Right lung (tissue), 5 donors: ENCODE measurements around the gene KCNJ6. TPM values are rescaled to one million over a fixed set of nuclear protein-coding genes. Genes with fewer than 3 reads are reported as not detected.

Experiments
- DNase-seq, 2 donors: peaks; one replicate each; pipeline ENCODE4 v3.0.0-alpha.2; 2013
- polyA plus RNA-seq, 5 donors: library from polyadenylated mRNA; unstranded; fragments of 120-200 nt; gene quantifications; one replicate each; pipeline versions ENCODE4 v1.2.1 to v1.2.3, GENCODE V29; 2013; ENCODE audit warnings: inconsistent platforms in 1 of 5, low replicate concordance in 1 of 5; ENCODE audit not compliant: insufficient read length in 5 of 5, insufficient read depth in 1 of 5

Gene KCNJ6
- polyA plus RNA-seq, 5 donors: 0.14 to 0.32 (median 0.18) TPM

- DNase-seq: no peak
These were observed 47.6 kb downstream of the KCNJ6 start for GRCh38 chr21:37868446-37869295.

- no peak for DNase-seq
These were observed 50.2 kb downstream of the KCNJ6 start for GRCh38 chr21:37866027-37866426.

- no peak for DNase-seq
These were observed 51.1 kb downstream of the KCNJ6 start for GRCh38 chr21:37865156-37865555.

- no peak for DNase-seq
These were observed 52.4 kb downstream of the KCNJ6 start for GRCh38 chr21:37863842-37864241.

- DNase-seq: no peak
These were observed 53.7 kb downstream of the KCNJ6 start for GRCh38 chr21:37862536-37862935.

- DNase-seq: no peak
These were observed 54.7 kb downstream of the KCNJ6 start for GRCh38 chr21:37861561-37861960.

- no peak for DNase-seq
These were observed 55.8 kb downstream of the KCNJ6 start for GRCh38 chr21:37860416-37860815.

- peak; percentile 46 to 49 for DNase-seq
These were observed 60.3 kb downstream of the KCNJ6 start for GRCh38 chr21:37855647-37856625.

- no peak for DNase-seq
These were observed 61.0 kb downstream of the KCNJ6 start for GRCh38 chr21:37855271-37855646.

GRCh38 chr21:37849506-37850102 lies 66.7 kb downstream of the KCNJ6 start:
- DNase-seq: no peak

- DNase-seq: no peak
These were observed 67.4 kb downstream of the KCNJ6 start for GRCh38 chr21:37848721-37849490.

- no peak for DNase-seq
These were observed 70.7 kb downstream of the KCNJ6 start for GRCh38 chr21:37845535-37845934.

GRCh38 chr21:37843191-37843590 lies 73.1 kb downstream of the KCNJ6 start:
- DNase-seq: no peak

- DNase-seq: no peak
These were observed 73.9 kb downstream of the KCNJ6 start for GRCh38 chr21:37842163-37842919.

- no peak for DNase-seq
These were observed 78.9 kb downstream of the KCNJ6 start for GRCh38 chr21:37837381-37837780.

- DNase-seq: no peak
These were observed 80.8 kb downstream of the KCNJ6 start for GRCh38 chr21:37835481-37835880.

- DNase-seq: no peak
These were observed 83.0 kb downstream of the KCNJ6 start for GRCh38 chr21:37833301-37833700.

- DNase-seq: no peak
These were observed 86.8 kb downstream of the KCNJ6 start for GRCh38 chr21:37829447-37829846.

GRCh38 chr21:37828991-37829390 lies 87.3 kb downstream of the KCNJ6 start:
- DNase-seq: no peak

- DNase-seq: no peak
These were observed 87.7 kb downstream of the KCNJ6 start for GRCh38 chr21:37828556-37828955.

GRCh38 chr21:37827913-37828312 lies 88.3 kb downstream of the KCNJ6 start:
- no peak for DNase-seq
